ENCODE measurements around the gene RILPL1. TPM values are rescaled to one million over a fixed set of nuclear protein-coding genes. Genes with fewer than 3 reads are reported as not detected.

The RILPL1 gene
- total RNA-seq, 1 donor from 2014 or later: 0.67 TPM

GRCh38 chr12:123528858-123529257, 4.7 kb downstream of the RILPL1 start:
- no peak for DNase-seq
- no peak for TF ChIP-seq CTCF (IDR thresholded peaks at IDR 0.05)
- intact Hi-C loops (cut with micrococcal nuclease): no loop called here
- Mint-ChIP-seq H3K36me3 (ENCODE audit: low read depth) (no peaks in the 10 kb centered on the region), H3K27ac (no peak overlapping the region), H3K27me3 (peaks cover 2% of the 10 kb centered on the region), H3K9me3 (no peaks in the 10 kb centered on the region), H3K4me3 (no peak overlapping the region), H3K4me1 (peaks cover 15% of the 10 kb centered on the region)
- ChIA-PET CTCF (interaction anchor here (0.7 kb wide), 1 partner anchor 138 kb away, joined by 4 read pairs; no protein-coding TSS in a partner anchor), POLR2A (interaction anchor here (0.7 kb wide), 1 partner anchor 474 kb away, joined by 3 read pairs; no protein-coding TSS in a partner anchor)
- ATAC-seq (ENCODE audit: low read depth): no peak

GRCh38 chr12:123526542-123527080, 6.9 kb downstream of the RILPL1 start:
- no peak for TF ChIP-seq CTCF (IDR thresholded peaks at IDR 0.05)
- no peak for ATAC-seq (ENCODE audit: low read depth)
- POLR2A ChIA-PET: interaction anchor here (1.1 kb wide), 1 partner anchor 11 kb away, joined by 4 read pairs; no protein-coding TSS in a partner anchor
- H3K27me3 Mint-ChIP-seq: peaks cover 2% of the 10 kb centered on the region
- no peak for DNase-seq
- CTCF ChIA-PET: no interaction called here
- no peak overlapping the region for H3K27ac Mint-ChIP-seq
- H3K36me3 Mint-ChIP-seq (ENCODE audit: low read depth): no peaks in the 10 kb centered on the region
- no peak overlapping the region for H3K4me3 Mint-ChIP-seq
- intact Hi-C loops (cut with micrococcal nuclease): no loop called here
- peaks cover 2% of the 10 kb centered on the region for H3K4me1 Mint-ChIP-seq
- H3K9me3 Mint-ChIP-seq: no peaks in the 10 kb centered on the region

- no peaks in the 10 kb centered on the region for H3K4me1 Mint-ChIP-seq
- H3K36me3 Mint-ChIP-seq (ENCODE audit: low read depth): no peaks in the 10 kb centered on the region
- ATAC-seq (ENCODE audit: low read depth) (no peak), DNase-seq (no peak)
- ChIA-PET CTCF (no interaction called here), POLR2A (no interaction called here)
- no peaks in the 10 kb centered on the region for H3K9me3 Mint-ChIP-seq
- H3K4me3 Mint-ChIP-seq: no peak overlapping the region
- H3K27ac Mint-ChIP-seq: no peak overlapping the region
- peaks cover 2% of the 10 kb centered on the region for H3K27me3 Mint-ChIP-seq
- no peak for TF ChIP-seq CTCF (IDR thresholded peaks at IDR 0.05)
- intact Hi-C loops (cut with micrococcal nuclease): no loop called here
Observed at GRCh38 chr12:123524378-123524777, 9.1 kb downstream of the RILPL1 start.

GRCh38 chr12:123523518-123523917, 10.0 kb downstream of the RILPL1 start:
- H3K27me3 Mint-ChIP-seq: peaks cover 2% of the 10 kb centered on the region
- DNase-seq (no peak), ATAC-seq (ENCODE audit: low read depth) (no peak)
- H3K9me3 Mint-ChIP-seq: no peaks in the 10 kb centered on the region
- H3K27ac Mint-ChIP-seq: no peak overlapping the region
- intact Hi-C loops (cut with micrococcal nuclease): no loop called here
- no peaks in the 10 kb centered on the region for H3K4me1 Mint-ChIP-seq
- POLR2A ChIA-PET: no interaction called here
- no peaks in the 10 kb centered on the region for H3K36me3 Mint-ChIP-seq (ENCODE audit: low read depth)
- no peak for TF ChIP-seq CTCF (IDR thresholded peaks at IDR 0.05)
- H3K4me3 Mint-ChIP-seq: no peak overlapping the region
- CTCF ChIA-PET: no interaction called here

- no peak for TF ChIP-seq CTCF (IDR thresholded peaks at IDR 0.05)
- Mint-ChIP-seq H3K4me1 (no peaks in the 10 kb centered on the region), H3K27me3 (no peaks in the 10 kb centered on the region), H3K27ac (no peak overlapping the region), H3K36me3 (ENCODE audit: low read depth) (peaks cover 3% of the 10 kb centered on the region), H3K9me3 (no peaks in the 10 kb centered on the region), H3K4me3 (no peak overlapping the region)
- ATAC-seq (ENCODE audit: low read depth) (no peak), DNase-seq (no peak)
- POLR2A ChIA-PET: no interaction called here
- intact Hi-C loops (cut with micrococcal nuclease): no loop called here
- CTCF ChIA-PET: no interaction called here
Observed at GRCh38 chr12:123522164-123522563, 11.4 kb downstream of the RILPL1 start.

All from activated B cell treated with CpG ODN at 0.5 μM for 24 hours (primary cell).